Ovary (tissue), 9 donors: ENCODE results near the gene SDF4. TPM values are rescaled to one million over a fixed set of nuclear protein-coding genes. Genes with fewer than 3 reads are reported as not detected.

Source experiments
- DNase-seq, 5 donors: peaks; one replicate each; pipeline ENCODE4 v3.0.0-alpha.2; 2019 to 2020
- H3K27ac ChIP-seq, 2 donors: fragments of 200-600 bp; one replicate each; pipeline versions ENCODE4 v1.5.1 to v1.8.0; 2019 to 2022
- H3K27me3 ChIP-seq: fragments of 200-600 bp; one replicate; pipeline ENCODE4 v1.8.0; 2022
- H3K36me3 ChIP-seq: fragments of 200-600 bp; sonication (generic); one replicate; pipeline ENCODE4 v1.5.1; 2019
- H3K4me1 ChIP-seq: one replicate; pipeline ENCODE4 v1.8.1; 2013; ENCODE audit warnings: mild to moderate bottlenecking, moderate library complexity; ENCODE audit not compliant: insufficient read depth
- H3K4me3 ChIP-seq: fragments of 200-600 bp; sonication (generic); one replicate; pipeline ENCODE4 v1.5.1; 2017
- H3K9me3 ChIP-seq, 2 donors: fragments of 200-600 bp in 1 of 2; sonication (generic) in 1 of 2; one replicate each; pipeline versions ENCODE4 v1.5.1 to v1.8.1; 2013 to 2019; ENCODE audit warnings: mild to moderate bottlenecking in 1 of 2, moderate library complexity in 1 of 2
- EP300 ChIP-seq: sonication (generic); formaldehyde crosslinking; IDR thresholded peaks from one replicate; pipeline ENCODE4 v1.6.1; 2017; ENCODE audit warnings: antibody characterized with exemption
- POLR2A ChIP-seq: fragments of 450-650 bp; IDR thresholded peaks from one replicate; pipeline ENCODE4 v1.6.1; 2017; ENCODE audit warnings: antibody characterized with exemption, mild to moderate bottlenecking, moderate library complexity
- WGBS, 3 donors: extraction: QIAGEN DNeasy Blood & Tissue Kit in 1 of 3; methylation state at CpG; one replicate each; pipeline versions ENCODE4 v1.1.5 to v1.1.7; 2013 to 2017; 5-methylcytosine and 5-hydroxymethylcytosine counted together
- intact Hi-C, 4 donors: fragments of 100-400 bp; cut with DNase I; formaldehyde crosslinking; loops; one replicate each; pipeline versions ENCODE4 v1.11.0 to v1.15.1; 2022 to 2023
- polyA plus RNA-seq, 2 donors: library from polyadenylated mRNA; stranded (reverse); fragments of 200-250 nt in 1 of 2; fragments of 350-450 nt in 1 of 2; fragmentation: Illumina TruSeq in 1 of 2; extraction: RNeasy Lipid Tissue Mini Kit (QIAGEN cat#74804) in 1 of 2; gene quantifications; one replicate each; pipeline ENCODE4 v1.2.3, GENCODE V29; 2013 to 2014
- total RNA-seq, 7 donors: library from RNA; depleted of rRNA in 2 of 7; stranded (reverse); fragments of >200 nt in 2 of 7; fragmentation: NEBNext Ultra II Directional in 3 of 7; extraction: Animal tissue kit (Norgen Biotek cat#: 25700) in 3 of 7; gene quantifications; one replicate each; pipeline versions ENCODE4 v1.1.0 to v1.2.4, GENCODE V29; 2016 to 2023
- TF ChIP-seq, protein P1 (sequence below), 3 donors: fragments of 450-650 bp in 2 of 3; fragments of 200-600 bp in 1 of 3; IDR thresholded peaks; one replicate each; pipeline versions ENCODE4 v1.5.1 to v1.8.0; 2016 to 2022; ENCODE audit warnings: antibody characterized with exemption in 3 of 3, mild to moderate bottlenecking in 1 of 3
- donor health status: DM: no; HTN: no; CAD: no; lungs with moderate emphysema.
- donor health status: DM: no; HTN: no; CAD: no.
- donor health status: Bipolar disorder and iron deficiency.
- donor health status: DM: yes; HTN: yes; CAD: no.
- donor health status: DM: no; HTN: no; CAD: no.
- donor health status: DM: yes; HTN: yes; CAD: no.

The SDF4 gene
- total and polyA plus RNA-seq, 9 donors: 32.5 to 145 (median 116) TPM

DNA sequence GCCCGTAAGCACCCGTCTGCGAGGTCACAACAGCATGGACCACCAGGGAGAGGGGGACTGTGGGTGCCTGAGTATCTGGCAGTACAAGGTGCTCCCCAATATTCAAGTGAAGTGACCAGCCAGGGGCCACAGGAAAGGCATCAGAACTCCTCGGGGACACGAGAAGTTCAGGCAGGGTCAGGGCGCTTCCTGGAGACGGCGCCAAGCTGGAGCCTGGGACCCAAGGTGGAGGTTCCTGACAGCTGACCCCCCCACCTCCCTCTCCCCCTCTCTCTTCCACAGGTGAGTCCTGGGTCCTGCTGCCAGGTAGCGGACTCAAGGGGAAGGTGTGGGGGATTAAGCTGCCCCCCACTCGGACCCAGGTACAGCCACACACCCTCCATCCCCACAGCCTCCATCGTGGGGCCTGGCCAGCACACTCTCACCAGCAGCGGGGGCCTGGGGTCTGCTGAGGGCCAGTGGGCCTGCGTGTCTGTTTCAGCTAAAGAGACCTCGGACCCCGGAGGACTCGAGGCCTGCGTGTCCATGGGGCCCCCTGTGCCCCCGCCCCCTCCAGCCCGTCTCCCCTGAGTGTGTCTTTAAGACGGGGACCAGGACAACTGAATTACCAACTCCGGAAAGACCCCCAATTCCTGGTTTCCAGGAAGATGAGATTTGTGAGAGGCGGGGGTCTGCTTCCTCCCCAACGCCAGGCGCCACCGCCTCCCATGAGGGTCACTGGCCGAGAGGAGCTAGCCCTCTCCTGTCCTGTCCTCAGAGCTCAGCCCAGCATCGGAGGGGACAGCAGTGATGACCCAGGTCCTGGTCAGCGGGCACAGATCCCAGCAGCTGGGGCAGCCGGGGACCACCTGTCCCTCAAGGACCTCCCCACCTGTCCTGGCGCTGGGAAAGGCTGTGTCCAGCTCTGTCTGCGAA is 31.6 kb downstream of the SDF4 start:
- WGBS, 3 donors: 72 to 80% (median 79%) methylated on average over 29 to 31 of the region's 31 CpGs
- intact Hi-C loops: no loop called here
- DNase-seq: peak in 2 of 5 donors; percentile 25 to 30

DNA sequence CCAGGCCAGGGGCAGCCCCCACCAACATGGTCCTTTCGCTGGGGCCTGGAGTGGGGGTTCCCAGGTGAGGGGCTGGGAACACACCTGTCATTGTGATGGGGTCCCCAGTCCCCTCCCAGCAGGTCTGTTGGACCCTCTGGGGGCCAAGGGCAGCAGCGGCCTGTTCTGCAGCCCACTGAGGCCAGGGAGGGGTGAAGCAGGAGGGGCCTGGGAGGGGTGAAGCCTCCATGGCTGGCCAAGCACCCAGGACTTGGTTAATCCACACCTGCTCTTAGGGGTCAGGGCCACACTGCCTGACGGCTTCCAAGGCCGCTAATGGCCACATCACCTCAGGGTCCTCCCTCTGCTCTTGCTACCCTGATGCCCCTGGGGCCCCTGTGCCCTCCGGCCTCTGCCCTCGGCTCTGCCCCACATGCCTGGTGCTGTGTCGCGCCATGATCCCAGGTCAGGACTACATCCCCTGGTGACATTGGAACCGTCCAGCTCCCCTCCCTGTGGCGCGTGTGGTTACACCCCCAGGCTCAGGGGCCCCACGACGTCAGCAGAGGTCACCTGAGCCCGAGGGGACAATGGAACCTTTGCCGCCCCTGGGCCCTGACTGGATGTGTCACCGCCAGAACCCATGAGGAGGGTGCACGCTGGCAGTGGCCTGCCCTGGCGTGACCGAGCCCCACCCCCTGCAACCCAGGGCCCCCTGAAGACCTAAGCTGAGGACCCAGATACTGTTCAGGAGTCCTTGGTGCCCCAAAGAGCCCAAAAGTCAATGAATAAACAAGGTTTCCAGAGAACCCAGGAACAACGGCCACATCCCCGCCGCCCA is 32.5 kb downstream of the SDF4 start:
- peaks cover 0 to 7% of the 10 kb centered on the region in 2 donors for H3K9me3 ChIP-seq
- TF ChIP-seq EP300: no peak
- TF ChIP-seq, protein P1, sequence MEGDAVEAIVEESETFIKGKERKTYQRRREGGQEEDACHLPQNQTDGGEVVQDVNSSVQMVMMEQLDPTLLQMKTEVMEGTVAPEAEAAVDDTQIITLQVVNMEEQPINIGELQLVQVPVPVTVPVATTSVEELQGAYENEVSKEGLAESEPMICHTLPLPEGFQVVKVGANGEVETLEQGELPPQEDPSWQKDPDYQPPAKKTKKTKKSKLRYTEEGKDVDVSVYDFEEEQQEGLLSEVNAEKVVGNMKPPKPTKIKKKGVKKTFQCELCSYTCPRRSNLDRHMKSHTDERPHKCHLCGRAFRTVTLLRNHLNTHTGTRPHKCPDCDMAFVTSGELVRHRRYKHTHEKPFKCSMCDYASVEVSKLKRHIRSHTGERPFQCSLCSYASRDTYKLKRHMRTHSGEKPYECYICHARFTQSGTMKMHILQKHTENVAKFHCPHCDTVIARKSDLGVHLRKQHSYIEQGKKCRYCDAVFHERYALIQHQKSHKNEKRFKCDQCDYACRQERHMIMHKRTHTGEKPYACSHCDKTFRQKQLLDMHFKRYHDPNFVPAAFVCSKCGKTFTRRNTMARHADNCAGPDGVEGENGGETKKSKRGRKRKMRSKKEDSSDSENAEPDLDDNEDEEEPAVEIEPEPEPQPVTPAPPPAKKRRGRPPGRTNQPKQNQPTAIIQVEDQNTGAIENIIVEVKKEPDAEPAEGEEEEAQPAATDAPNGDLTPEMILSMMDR (IDR thresholded peaks at IDR 0.05): no peak
- TF ChIP-seq POLR2A: no peak
- H3K4me3 ChIP-seq: no peak overlapping the region
- DNase-seq: peak in 2 of 5 donors; percentile 11 to 24
- H3K36me3 ChIP-seq: no peaks in the 10 kb centered on the region
- no peak overlapping the region for H3K27ac ChIP-seq
- no peaks in the 10 kb centered on the region for H3K4me1 ChIP-seq
- 79 to 89% (median 85%) methylated on average over 20 to 22 of the region's 22 CpGs for WGBS, 3 donors
- intact Hi-C loops: no loop called here
- H3K27me3 ChIP-seq: no peaks in the 10 kb centered on the region

More for the DNA sequence above, 31.6 kb downstream of the SDF4 start:
- no peak overlapping the region for H3K27ac ChIP-seq
- no peaks in the 10 kb centered on the region for H3K4me1 ChIP-seq
- peak overlapping the region; percentile 40 for H3K4me3 ChIP-seq
- H3K36me3 ChIP-seq: no peaks in the 10 kb centered on the region
- no peaks in the 10 kb centered on the region for H3K9me3 ChIP-seq
- TF ChIP-seq, protein P1 (IDR thresholded peaks at IDR 0.05): no peak
- TF ChIP-seq EP300 (no peak), POLR2A (no peak)
- H3K27me3 ChIP-seq: no peaks in the 10 kb centered on the region

DNA sequence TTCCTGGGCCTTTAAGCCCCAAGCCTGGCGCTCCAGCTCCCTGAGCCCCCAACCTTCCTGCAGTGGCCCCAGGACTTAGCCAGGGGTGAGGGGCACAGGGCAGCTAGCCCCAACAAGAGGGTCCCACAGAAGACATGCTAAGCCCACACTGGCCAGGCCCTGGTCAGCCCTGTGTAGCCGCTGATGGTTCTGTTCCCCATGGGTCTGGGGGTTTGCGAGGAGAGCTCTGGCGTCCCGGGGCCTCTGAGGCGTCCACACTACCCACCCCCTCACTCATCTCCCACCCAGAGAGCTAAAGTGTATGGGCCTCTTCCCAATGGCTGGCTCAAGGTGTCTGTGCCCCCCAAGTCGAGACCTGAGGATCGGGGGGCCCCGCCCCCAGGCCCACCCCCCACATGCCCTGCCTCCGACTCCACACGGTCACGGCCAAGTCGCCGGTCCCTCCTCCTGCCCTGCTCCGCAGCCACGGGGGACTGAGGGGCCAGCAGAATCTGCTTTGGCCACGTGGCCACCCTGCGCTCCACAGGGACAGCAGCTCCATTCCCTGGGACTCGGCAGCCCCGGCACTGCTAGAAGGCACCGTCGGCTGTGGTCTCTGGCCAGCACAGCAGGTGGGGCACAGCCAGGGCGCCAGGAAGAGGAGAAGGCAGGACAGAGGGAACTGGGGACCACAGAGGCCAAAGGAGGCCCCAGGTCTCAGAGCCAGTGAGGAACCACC is 33.2 kb downstream of the SDF4 start:
- Histone ChIP-seq H3K36me3 (no peaks in the 10 kb centered on the region), H3K27ac (no peak overlapping the region), H3K9me3 (peaks cover 0 to 8% of the 10 kb centered on the region in 2 donors), H3K27me3 (no peaks in the 10 kb centered on the region), H3K4me1 (no peaks in the 10 kb centered on the region), H3K4me3 (no peak overlapping the region)
- intact Hi-C loops: no loop called here
- TF ChIP-seq EP300 (no peak), POLR2A (no peak)
- TF ChIP-seq, protein P1 (IDR thresholded peaks at IDR 0.05): no peak
- peak in 2 of 5 donors; percentile 9 to 24 for DNase-seq
- WGBS, 3 donors: 64 to 73% (median 70%) methylated on average over 19 to 23 of the region's 23 CpGs
